Testis (tissue), 2 donors: ENCODE measurements around the gene NUAK1.

Source experiments
- CTCF ChIP-seq, 3 experiments: fragments of 450-650 bp in 2 of 3; fragments of 200-600 bp in 1 of 3; sonication (generic) in 1 of 3; IDR thresholded peaks; one replicate each; pipeline ENCODE4 v1.5.1; 2016 to 2019; ENCODE audit warnings: antibody characterized with exemption in 3 of 3, mild to moderate bottlenecking in 2 of 3, moderate library complexity in 1 of 3
- POLR2A ChIP-seq: fragments of 450-650 bp; IDR thresholded peaks from one replicate; pipeline ENCODE4 v1.6.1; 2017; ENCODE audit warnings: antibody characterized with exemption, mild to moderate bottlenecking, moderate library complexity

- TF ChIP-seq CTCF (IDR thresholded peaks at IDR 0.05): no peak
- no peak for TF ChIP-seq POLR2A
Observed at GRCh38 chr12:106088811-106089485, 49.8 kb downstream of the NUAK1 start.
